HG03457 (cell line): ENCODE data around the gene SLC25A48.

Experiments
- ATAC-seq: cut with Tn5 transposase; IDR thresholded peaks from one replicate; pipeline ENCODE4 v1.9.1; 2021; ENCODE audit warnings: moderate number of reproducible peaks; ENCODE audit not compliant: unreplicated experiment

SLC25A48 gene

GRCh38 chr5:135834639-135835529, at the start of gene SLC25A48:
Gene SLC25A48, plus strand, starts transcription at chr5:135834663. Its CDS starts 185 bp downstream, at chr5:135834848.
- ATAC-seq, result peak; percentile 85

GRCh38 chr5:135800656-135801055, 33.8 kb upstream of the SLC25A48 start:
- no peak for ATAC-seq

- ATAC-seq, result no peak
Observed at GRCh38 chr5:135810188-135810943, 24.1 kb upstream of the SLC25A48 start.

GRCh38 chr5:135811007-135811406, 23.5 kb upstream of the SLC25A48 start:
- no peak for ATAC-seq

- no peak for ATAC-seq
Observed at GRCh38 chr5:135813758-135814157, 20.7 kb upstream of the SLC25A48 start.

- no peak for ATAC-seq
Observed at GRCh38 chr5:135814316-135814715, 20.1 kb upstream of the SLC25A48 start.

- no peak for ATAC-seq
Observed at GRCh38 chr5:135814812-135815211, 19.7 kb upstream of the SLC25A48 start.

GRCh38 chr5:135821061-135821801, 13.2 kb upstream of the SLC25A48 start:
- no peak for ATAC-seq

- no peak for ATAC-seq
Observed at GRCh38 chr5:135821802-135822201, 12.7 kb upstream of the SLC25A48 start.

GRCh38 chr5:135822286-135822685, 12.2 kb upstream of the SLC25A48 start:
- ATAC-seq, result no peak

- no peak for ATAC-seq
Observed at GRCh38 chr5:135822959-135823358, 11.5 kb upstream of the SLC25A48 start.

- no peak for ATAC-seq
Observed at GRCh38 chr5:135823881-135824280, 10.6 kb upstream of the SLC25A48 start.

GRCh38 chr5:135824541-135825041, 9.9 kb upstream of the SLC25A48 start:
- no peak for ATAC-seq

- ATAC-seq, result no peak
Observed at GRCh38 chr5:135825373-135826220, 8.9 kb upstream of the SLC25A48 start.

- no peak for ATAC-seq
Observed at GRCh38 chr5:135826221-135826525, 8.3 kb upstream of the SLC25A48 start.

- no peak for ATAC-seq
Observed at GRCh38 chr5:135826994-135827671, 7.3 kb upstream of the SLC25A48 start.

GRCh38 chr5:135827965-135828781, 6.3 kb upstream of the SLC25A48 start:
- ATAC-seq, result no peak

GRCh38 chr5:135828782-135829127, 5.7 kb upstream of the SLC25A48 start:
- ATAC-seq, result no peak

- ATAC-seq, result no peak
Observed at GRCh38 chr5:135829179-135829578, 5.3 kb upstream of the SLC25A48 start.
